HG03135 (cell line): Measurements from ENCODE around the gene MLLT10.

Experiments used
- ATAC-seq: cut with Tn5 transposase; IDR thresholded peaks from one replicate; pipeline ENCODE4 v1.9.1; 2021; ENCODE audit warnings: mild to moderate bottlenecking, moderate library complexity; ENCODE audit not compliant: unreplicated experiment

MLLT10 gene

GRCh38 chr10:21533467-21534279, at the start of gene MLLT10:
MLLT10 (plus strand) TSS chr10:21534232; CDS start chr10:21534645, 413 bp downstream.
- ATAC-seq: peak; percentile 85

DNA sequence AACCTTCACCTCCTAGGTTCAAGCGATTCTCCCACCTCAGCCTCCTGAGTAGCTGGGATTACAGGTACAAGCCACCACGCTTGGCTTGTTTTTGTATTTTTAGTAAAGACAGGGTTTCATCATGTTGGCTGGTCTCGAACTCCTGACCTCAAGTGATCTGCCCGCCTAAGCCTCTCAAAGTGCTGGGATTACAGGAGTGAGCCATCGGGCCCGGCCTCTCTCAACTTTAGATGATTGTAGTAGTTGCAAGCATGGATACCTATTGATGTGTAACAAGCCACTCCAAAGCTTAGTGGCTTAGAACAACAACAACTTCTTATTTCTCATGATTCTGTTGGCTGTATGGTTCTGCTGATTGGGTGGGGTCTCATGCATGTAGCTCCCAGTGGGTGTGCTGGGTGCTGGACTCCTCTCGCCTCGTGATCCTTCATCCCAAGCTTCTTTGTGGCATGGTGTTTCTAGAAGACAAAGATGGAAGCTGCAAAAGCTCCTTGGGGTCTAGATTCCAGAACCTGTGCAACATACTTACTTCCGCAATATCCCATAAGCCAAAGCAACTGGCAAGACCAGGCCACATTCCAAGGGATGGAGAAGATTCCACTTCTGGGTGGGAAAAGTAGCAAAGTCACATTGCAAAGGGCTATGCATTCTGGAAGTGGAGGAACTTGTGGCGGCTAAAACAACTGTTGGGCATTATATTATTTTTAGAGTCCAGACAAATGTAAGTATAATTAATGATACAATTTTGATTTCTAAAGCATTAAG, 46.4 kb upstream of the MLLT10 start:
- ATAC-seq: no peak

- no peak for ATAC-seq
Observed at GRCh38 chr10:21488246-21488956, 45.6 kb upstream of the MLLT10 start.

DNA sequence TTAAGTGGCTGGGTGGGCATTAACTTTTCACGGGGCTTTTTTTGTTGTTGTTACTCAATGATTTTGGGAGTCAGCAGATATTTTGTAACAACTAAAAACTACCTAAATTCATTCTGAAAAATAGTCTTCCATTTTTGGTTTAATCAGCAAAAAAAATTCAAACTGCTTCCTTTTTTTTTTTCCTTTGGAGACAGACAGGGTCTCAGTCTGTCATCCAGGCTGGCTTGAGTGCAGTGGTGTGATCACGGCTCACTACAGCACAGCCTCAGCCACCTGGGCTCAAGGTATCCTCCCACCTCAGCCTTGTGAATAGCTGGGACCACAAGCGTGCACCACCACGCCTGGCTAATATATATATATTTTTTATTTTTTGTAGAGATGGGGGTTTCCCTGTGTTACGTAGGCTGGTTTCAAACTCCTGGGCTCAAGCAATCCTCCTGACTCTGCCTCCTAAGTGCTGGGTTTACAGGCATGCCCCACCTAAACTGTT, 45.0 kb upstream of the MLLT10 start:
- ATAC-seq: no peak

DNA sequence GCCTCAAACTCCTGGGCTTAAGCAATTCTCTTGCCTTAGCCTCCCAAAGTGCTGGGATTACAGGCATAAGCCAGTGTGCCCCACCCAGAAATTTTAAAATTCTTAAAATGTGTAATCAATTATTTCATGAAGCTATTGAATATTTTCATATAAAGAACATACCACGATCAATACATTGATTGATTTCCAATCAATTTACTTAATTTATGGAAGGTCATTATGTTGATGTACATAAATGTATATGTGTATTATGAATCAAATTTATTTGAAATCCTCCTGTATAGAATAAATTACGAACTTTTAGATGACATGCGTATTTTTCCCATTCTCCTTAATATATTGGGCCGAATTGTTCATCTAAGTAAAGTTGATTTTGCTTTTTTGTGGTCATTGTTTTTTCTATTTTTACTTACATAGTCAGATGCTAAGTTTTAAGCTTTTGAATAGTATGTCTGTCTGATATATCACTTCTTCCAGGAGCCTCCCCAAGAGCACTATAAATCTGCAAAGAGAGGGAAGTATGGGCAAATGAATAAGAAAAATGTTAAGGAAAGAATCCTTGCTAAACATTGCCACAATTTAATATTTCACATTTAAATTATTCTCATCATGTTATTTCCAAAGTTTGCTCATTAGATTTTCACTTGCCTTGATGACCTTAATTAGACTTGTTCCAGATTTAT, 43.9 kb upstream of the MLLT10 start:
- no peak for ATAC-seq

DNA sequence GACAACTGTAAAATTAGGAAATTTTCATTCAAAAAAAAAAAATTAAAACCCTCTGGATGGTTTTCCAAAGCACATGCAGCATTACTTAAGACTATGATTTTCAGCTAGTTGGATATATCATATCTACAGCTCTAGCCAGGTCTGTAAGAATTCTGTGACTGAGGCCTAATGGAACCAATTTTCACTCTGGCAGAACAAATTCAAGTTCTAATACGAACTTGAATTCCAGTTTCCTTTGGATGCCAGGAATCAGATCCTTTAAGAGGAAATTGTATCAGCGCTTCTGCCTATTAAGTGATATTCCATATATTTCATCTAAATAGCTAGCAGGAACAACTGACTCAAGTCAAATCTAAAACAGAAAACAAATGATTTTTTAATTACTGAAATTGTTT, 43.3 kb upstream of the MLLT10 start:
- no peak for ATAC-seq

GRCh38 chr10:21492421-21492820, 41.6 kb upstream of the MLLT10 start:
- no peak for ATAC-seq

GRCh38 chr10:21493784-21494183, 40.2 kb upstream of the MLLT10 start:
- ATAC-seq: no peak

DNA sequence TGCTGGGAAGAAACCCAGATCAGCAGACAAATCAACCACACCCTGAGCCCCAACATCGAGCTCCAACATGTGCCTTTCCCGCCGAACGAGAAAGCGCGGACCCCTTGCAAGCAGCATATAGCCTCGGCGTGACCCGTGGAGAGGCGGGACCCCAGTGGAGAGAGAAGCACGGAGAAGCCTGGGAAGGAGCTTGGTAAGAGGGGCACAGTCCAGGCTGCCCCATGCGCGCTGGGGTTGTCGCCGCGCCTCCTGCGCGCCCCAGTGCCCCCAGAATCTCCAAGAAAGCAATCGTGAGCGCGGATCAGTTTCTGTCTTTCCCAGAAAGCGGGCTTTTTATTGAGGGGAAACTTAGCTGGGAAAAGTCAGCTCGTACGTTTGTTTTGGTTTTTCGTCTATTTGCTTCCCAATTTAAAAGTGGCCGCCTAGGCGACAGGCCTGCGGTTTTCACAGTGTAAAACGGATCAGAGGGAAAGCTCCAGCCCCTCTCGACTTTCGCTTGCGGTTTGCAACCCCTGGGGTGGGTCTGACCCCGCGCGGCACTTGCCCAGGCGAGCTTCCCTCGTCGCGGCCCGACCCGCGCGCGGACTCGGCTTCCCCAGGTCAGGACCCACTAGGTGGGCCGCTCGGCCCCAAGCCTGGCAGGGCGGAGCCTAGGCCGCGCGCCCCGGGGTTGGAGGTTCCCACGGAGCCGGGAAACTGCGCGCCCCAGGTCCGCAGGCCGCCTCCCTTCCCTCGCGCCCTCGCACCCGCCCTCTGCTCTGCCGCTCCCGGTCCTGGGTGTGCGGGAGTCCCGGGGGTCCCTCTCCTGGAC, 39.6 kb upstream of the MLLT10 start:
- no peak for ATAC-seq

- ATAC-seq: peak; percentile 1
Observed at GRCh38 chr10:21495002-21495751, 38.9 kb upstream of the MLLT10 start.

GRCh38 chr10:21495752-21496342, 38.2 kb upstream of the MLLT10 start:
- ATAC-seq: peak; percentile 83

GRCh38 chr10:21496343-21497176, 37.5 kb upstream of the MLLT10 start:
- ATAC-seq: peak; percentile 46

- no peak for ATAC-seq
Observed at GRCh38 chr10:21497177-21497807, 36.7 kb upstream of the MLLT10 start.

GRCh38 chr10:21498377-21498776, 35.7 kb upstream of the MLLT10 start:
- ATAC-seq: no peak

DNA sequence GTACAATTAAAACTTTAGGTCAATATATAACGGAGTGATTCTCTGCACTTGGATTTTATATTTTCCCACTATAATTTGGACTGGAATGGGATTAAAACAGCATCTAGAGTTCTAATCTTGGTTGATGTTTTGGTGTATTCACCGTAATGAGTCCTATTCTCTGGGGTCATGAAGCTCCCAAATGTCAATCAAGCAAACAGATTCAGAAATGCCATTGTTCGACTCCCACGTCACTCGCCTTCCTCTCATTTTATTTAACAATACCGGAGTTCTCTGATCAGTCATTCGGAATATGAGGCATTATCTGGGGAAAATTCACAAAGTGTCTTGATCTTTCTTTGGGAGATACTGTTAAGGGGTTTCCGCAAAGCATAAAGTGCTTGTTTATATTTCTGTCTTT, 35.0 kb upstream of the MLLT10 start:
- ATAC-seq: no peak

- ATAC-seq: no peak
Observed at GRCh38 chr10:21499701-21500577, 34.1 kb upstream of the MLLT10 start.

DNA sequence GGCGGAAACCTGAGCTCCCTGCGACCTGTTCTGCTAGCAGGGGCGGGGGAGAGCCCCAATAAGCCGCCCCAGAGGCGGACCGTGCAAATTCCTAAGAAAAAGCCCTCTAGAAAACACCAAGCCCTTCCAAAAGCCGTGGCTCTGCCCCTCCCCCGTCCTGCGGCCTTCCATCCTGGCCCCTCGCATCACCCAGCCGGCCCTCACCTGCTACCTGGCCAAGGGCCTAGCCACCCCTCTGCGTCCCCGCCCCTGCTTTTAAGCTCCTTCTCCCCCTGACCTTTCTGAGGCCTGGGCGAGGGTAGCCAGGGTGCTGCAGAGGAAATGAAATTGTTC, 33.5 kb upstream of the MLLT10 start:
- ATAC-seq: no peak
